Measurements from ENCODE around the gene CACNG4.

CACNG4 gene

DNA sequence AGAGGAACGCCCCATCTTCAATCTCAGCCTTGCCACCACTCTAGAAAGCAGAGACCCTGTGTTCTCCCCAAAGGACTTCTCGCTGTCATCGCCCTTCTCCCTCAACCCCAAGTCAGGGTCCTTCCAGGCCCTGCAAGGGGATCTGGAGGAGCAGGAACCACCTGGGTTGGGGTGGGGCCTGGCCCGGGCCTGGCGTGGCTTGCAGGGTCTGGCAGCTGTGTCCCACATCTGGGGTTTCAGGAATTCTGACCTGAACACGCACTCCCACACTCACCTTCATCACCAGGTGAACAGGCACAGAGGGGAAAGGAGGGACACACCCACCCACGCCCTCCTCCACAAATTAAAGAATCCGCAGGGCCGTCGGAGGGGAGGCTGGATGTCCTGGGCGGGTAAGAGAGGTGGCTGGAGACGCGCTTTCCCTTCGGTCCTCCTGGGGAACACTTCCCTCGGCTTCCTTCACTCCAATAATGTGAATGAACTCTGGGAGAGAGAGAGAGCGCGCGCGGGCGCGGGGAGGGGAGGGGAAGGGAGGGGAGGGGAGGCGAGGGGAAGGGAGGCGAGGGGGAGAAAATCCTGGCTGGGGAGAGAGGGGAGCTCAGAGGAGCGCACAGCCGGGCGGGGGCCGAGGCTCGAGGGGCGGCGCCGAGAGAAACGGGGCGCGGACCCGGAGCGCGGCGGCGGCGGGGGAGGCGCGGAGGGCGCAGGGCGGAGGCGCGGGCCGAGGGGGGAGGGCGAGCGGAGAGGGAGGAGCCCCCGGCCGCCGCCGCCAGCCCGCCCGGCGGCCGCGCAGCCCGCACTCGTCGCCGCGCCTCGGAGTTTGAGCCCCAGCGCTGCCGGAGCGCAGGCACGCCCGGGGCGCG lies at the start of gene CACNG4:
Gene CACNG4 (plus strand): TSS at position 799 of the 863 bp plus-strand sequence. CDS start 205 bp downstream, outside the sequence.
- DNase-seq: no peak

GRCh38 chr17:66915204-66915611 lies 49.3 kb upstream of the CACNG4 start:
- no peak for DNase-seq

DNA sequence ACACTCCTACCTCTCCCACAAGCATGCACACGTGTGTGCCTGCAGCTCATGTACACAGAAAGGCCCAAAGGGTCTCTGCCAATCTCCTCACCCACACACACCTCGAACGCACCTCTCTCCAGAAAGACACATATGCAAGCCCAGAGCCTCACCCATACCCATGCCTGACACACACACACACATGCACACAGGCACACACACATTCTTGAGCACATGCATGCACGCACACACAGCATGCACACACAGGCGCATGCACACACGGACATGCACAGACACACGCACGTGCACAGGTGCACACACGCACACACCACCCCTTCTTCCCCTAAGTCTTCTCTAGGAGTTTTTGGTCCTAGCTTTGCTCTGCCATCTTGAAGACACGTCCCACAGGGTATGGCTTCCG lies 48.7 kb upstream of the CACNG4 start:
- DNase-seq: no peak

DNA sequence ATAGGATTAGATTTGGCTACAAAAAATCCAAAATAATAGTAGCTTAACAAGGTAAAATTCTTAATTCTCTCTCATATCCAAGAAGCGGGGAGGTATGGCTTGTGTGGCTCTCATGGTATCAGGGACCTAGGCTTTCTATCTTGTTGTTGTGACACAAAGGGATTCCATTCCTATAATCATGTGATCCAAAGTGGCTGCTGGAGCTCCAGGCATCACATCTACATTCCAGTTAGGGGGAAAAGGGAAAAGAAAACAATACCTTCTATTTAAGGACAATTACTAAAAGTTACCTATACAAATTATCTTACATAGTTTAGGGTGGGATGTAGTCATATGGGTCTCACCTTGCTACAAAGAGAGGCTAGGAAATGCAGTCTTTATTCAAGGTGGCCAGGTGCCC lies 47.6 kb upstream of the CACNG4 start:
- DNase-seq: no peak

GRCh38 chr17:66918896-66919295 lies 45.6 kb upstream of the CACNG4 start:
- no peak for DNase-seq

GRCh38 chr17:66920435-66920834 lies 44.1 kb upstream of the CACNG4 start:
- DNase-seq: no peak

- DNase-seq: no peak
Observed at GRCh38 chr17:66920950-66921349, 43.6 kb upstream of the CACNG4 start.

DNA sequence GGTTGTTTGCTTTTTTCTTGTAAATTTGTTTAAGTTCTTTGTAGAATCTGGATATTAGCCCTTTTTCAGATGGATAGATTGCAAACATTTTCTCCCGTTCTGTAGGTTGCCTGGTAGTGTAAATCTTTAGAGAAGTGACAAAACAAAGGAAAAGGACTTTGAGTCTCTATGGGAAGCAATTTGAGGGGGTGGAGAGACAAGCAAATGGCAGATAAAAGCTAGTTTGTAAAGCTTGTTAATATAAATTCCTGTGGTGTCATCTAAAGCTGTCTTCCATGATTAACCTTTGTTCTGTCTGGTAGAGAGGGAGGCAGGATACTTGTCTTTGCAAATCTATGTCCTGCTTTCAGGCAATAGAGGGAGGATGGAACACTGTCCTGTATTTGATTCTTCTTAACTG lies 40.6 kb upstream of the CACNG4 start:
- no peak for DNase-seq

- no peak for DNase-seq
Observed at GRCh38 chr17:66925811-66926500, 38.6 kb upstream of the CACNG4 start.

DNA sequence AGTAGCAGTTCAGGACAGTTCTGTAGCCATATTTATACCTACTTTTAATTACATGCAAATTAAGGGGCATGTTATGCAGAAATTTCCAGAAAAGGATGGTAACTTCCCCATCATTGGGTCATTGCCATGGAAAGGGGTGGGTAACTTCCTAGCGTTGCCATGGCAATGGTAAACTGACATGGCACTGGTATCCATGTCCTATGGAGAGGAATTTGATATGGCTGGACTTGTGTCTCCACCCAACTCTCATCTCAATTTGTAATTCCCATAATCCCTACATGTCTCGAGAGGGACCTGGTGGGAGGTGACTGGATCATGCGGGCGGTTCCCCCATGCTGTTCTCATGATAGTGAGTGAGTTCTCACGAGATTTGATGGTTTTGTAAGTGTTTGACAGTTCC lies 35.6 kb upstream of the CACNG4 start:
- no peak for DNase-seq

DNA sequence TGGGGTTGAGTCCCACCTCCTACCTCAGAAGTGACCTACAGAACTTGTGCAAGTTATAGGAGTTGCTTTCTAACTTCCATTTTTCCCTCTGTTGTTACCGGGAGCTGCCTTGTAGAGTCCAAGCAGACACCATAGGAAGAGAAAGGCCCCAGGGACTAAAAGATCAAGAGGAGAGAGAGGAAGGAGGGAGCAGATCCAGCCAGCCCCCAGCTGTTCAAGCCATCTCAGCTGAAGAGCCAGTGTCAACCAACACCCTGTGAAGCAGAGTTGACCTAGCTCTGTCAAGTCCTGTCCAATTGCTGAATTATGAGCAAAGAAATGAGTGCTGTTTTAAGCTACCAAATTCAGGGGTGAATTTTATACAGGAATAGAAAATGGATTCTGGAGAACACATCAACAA lies 34.9 kb upstream of the CACNG4 start:
- no peak for DNase-seq

GRCh38 chr17:66930933-66931332 lies 33.6 kb upstream of the CACNG4 start:
- no peak for DNase-seq

DNA sequence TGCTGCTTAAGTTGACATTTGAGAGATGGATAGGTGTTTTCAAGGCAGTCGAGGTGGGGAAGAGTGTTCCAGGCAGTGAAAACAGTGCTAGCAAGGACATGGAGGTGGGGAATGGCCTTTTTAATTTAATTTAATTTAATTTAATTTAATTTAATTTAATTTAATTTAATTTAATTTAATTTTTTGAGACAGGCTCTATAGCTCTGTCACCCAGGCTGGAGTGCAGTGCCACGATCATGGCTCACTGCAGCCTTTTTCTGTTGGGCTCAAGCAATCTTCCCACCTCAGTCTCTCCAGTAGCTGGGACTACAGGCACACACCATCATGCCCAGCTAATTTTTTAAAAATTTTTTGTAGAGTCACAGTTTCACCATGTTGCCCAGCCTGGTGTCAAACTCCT lies 32.2 kb upstream of the CACNG4 start:
- DNase-seq: no peak

GRCh38 chr17:66934040-66934439 lies 30.5 kb upstream of the CACNG4 start:
- DNase-seq: no peak

DNA sequence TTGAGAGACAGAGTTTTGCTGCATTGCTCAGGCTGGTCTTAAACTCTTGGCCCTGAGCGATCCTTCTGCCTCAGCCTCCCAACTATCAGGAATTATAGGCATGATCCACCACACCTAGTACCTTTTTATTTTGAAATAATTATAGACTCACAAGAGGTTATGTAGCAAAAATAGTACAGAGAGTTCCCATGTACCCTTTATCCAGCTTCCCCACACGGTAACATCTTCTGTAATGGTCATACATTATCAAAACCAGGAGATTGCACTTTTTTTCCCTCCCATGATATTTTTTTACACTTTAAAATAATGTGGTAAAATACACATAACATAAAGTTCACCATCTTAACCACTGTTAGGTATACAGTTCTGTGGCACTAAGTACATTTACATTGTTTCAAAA lies 28.8 kb upstream of the CACNG4 start:
- DNase-seq: no peak

DNA sequence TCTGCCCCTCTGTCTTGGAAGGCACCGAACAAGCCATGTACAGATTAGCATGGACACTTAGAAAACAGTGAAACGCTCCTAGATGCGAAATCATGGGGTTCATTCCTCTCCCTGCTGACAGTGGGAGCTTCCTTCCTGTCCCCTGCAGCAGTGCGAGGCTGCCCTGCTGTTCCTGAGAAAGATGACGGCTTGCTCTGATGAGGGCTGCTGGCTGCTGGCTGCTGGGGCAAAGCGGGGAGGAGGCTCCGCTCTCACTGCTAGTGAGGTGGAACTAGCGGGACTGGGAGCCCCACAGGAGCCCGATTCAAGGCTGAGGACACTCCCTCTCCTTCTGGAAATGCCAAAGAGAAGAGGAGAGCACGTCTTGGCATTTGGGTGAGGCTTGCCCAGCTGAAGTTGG lies 25.9 kb upstream of the CACNG4 start:
- no peak for DNase-seq

- no peak for DNase-seq
Observed at GRCh38 chr17:66939461-66940114, 24.9 kb upstream of the CACNG4 start.

- no peak for DNase-seq
Observed at GRCh38 chr17:66941249-66941648, 23.3 kb upstream of the CACNG4 start.

GRCh38 chr17:66941773-66942450 lies 22.6 kb upstream of the CACNG4 start:
- no peak for DNase-seq

DNA sequence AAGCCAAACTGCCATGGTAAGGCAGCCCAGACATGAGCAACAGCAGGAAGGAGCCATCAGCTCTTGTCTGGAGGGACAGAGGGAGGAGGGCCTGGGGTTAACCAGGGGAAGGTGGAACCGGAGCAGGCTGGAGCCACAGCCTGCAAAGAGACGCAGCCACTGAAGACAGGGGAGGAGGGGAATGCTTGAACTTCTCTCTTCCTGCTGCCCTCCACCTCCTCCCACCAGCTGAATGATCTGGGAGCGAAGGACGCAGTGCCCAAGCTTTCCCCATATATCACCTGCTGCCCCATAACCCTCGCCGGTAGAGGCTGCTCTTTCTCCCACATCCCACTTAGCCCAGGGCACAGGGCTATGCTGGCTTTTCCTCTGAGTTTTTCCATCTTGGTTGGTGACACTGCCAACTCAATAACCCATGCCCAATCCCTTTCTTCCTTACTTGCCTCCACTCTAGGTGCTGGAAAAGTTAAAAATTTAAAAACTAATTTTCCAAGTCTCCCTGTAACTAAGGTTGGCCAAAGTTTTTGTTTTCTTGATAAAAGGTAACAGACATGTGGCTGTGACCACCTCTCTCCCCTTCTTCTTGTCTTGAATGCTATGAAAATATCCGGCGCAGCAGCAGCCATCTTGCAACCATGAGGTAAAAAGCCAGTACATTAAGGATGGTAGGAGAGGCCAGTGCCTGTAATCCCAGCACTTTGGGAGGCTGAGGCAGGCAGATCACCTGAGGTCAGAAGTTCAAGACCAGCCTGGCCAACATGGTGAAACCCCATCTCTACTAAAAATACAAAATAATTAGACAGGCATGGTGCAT lies 21.8 kb upstream of the CACNG4 start:
- DNase-seq: no peak

GRCh38 chr17:66943484-66943883 lies 21.0 kb upstream of the CACNG4 start:
- DNase-seq: no peak
